ENCODE data around the gene YPEL4.

DNA sequence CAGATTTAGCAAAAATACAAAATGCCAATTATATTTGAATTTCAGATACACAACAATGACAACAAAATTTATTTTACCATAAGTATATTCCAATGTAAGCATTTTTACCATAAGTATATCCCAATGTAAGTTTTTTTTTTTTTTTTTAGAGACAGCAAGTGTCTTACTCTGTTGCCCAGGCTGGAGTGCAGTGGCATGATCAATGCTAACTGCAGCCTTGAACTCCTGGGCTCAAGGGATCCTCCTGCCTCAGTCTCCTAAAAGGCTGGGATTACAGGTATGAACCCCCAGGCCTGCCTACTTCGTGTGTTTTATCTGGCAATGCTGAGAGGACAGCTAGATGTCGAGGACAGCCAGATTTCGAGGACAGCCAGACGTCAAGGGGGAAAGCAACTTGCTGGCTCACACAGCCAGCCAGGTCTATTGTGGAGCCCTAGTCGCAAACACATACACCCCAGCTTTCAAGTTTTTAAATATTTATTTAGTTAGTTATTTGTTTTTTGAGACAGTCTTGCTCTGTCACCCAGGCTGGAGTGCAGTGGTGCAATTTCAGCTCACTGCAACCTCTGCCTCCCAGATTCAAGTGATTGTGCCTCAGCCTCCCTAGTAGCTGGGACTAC is 53.3 kb downstream of the YPEL4 start:
- TF ChIP-seq EZH2phosphoT487 (IDR thresholded peaks at IDR 0.05; ENCODE audit: borderline replicate concordance, low read length), result no peak
- TF ChIP-seq, protein P1, sequence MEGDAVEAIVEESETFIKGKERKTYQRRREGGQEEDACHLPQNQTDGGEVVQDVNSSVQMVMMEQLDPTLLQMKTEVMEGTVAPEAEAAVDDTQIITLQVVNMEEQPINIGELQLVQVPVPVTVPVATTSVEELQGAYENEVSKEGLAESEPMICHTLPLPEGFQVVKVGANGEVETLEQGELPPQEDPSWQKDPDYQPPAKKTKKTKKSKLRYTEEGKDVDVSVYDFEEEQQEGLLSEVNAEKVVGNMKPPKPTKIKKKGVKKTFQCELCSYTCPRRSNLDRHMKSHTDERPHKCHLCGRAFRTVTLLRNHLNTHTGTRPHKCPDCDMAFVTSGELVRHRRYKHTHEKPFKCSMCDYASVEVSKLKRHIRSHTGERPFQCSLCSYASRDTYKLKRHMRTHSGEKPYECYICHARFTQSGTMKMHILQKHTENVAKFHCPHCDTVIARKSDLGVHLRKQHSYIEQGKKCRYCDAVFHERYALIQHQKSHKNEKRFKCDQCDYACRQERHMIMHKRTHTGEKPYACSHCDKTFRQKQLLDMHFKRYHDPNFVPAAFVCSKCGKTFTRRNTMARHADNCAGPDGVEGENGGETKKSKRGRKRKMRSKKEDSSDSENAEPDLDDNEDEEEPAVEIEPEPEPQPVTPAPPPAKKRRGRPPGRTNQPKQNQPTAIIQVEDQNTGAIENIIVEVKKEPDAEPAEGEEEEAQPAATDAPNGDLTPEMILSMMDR (IDR thresholded peaks at IDR 0.05; ENCODE audit: low read depth, low read length, poor library complexity, severe bottlenecking), result no peak
